Measurements from ENCODE around the gene USP34.

DNA sequence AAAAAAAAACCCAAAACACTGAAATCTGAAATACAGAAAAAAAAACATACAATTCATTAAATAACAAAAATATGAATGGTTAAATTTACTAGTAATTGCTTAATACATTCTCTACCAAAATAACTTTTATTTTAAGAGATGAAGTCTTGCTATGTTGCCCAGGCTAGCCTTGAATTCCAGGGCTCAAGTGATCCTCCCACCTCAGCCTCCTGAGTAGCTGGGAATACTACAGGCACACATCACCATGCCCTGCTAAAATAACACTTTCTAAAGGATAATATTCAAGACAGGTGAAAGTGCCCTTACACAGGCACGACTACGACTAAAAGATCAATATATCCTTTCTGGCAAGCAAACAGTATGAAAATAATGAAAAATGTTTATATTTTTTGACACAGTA, 9.5 kb downstream of the USP34 start:
- TF ChIP-seq TCF12 (IDR thresholded peaks at IDR 0.05; ENCODE audit: low read depth) (no peak), EGR1 (IDR thresholded peaks at IDR 0.05) (no peak), RAD21 (IDR thresholded peaks at IDR 0.05; ENCODE audit: low read depth) (no peak), YY1 (IDR thresholded peaks at IDR 0.05; ENCODE audit: low read depth) (no peak), FOXM1 (IDR thresholded peaks at IDR 0.05; ENCODE audit: borderline replicate concordance, low read depth) (no peak), TEAD4 (IDR thresholded peaks at IDR 0.05) (no peak), TAF1 (IDR thresholded peaks at IDR 0.05; ENCODE audit: low read depth) (no peak), NFIC (IDR thresholded peaks at IDR 0.05) (no peak), ZBTB7A (IDR thresholded peaks at IDR 0.05; ENCODE audit: low read depth) (no peak), CEBPB (IDR thresholded peaks at IDR 0.05) (no peak), EP300 (IDR thresholded peaks at IDR 0.05; ENCODE audit: borderline replicate concordance) (no peak)
- TF ChIP-seq, protein P1, sequence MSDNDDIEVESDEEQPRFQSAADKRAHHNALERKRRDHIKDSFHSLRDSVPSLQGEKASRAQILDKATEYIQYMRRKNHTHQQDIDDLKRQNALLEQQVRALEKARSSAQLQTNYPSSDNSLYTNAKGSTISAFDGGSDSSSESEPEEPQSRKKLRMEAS (IDR thresholded peaks at IDR 0.05): no peak
- TF ChIP-seq, protein P2, sequence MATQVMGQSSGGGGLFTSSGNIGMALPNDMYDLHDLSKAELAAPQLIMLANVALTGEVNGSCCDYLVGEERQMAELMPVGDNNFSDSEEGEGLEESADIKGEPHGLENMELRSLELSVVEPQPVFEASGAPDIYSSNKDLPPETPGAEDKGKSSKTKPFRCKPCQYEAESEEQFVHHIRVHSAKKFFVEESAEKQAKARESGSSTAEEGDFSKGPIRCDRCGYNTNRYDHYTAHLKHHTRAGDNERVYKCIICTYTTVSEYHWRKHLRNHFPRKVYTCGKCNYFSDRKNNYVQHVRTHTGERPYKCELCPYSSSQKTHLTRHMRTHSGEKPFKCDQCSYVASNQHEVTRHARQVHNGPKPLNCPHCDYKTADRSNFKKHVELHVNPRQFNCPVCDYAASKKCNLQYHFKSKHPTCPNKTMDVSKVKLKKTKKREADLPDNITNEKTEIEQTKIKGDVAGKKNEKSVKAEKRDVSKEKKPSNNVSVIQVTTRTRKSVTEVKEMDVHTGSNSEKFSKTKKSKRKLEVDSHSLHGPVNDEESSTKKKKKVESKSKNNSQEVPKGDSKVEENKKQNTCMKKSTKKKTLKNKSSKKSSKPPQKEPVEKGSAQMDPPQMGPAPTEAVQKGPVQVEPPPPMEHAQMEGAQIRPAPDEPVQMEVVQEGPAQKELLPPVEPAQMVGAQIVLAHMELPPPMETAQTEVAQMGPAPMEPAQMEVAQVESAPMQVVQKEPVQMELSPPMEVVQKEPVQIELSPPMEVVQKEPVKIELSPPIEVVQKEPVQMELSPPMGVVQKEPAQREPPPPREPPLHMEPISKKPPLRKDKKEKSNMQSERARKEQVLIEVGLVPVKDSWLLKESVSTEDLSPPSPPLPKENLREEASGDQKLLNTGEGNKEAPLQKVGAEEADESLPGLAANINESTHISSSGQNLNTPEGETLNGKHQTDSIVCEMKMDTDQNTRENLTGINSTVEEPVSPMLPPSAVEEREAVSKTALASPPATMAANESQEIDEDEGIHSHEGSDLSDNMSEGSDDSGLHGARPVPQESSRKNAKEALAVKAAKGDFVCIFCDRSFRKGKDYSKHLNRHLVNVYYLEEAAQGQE (IDR thresholded peaks at IDR 0.05; ENCODE audit: low read depth): no peak

All from Ishikawa (cell line).